HG02973 (cell line): ENCODE results near the gene CFAP141.

Experiments
- ATAC-seq: cut with Tn5 transposase; IDR thresholded peaks from one replicate; pipeline ENCODE4 v1.9.1; 2021; ENCODE audit warnings: moderate library complexity; ENCODE audit not compliant: unreplicated experiment

The CFAP141 gene

GRCh38 chr1:154174654-154175053 lies 31.5 kb downstream of the CFAP141 start:
- ATAC-seq: no peak

GRCh38 chr1:154171880-154172279 lies 34.3 kb downstream of the CFAP141 start:
- ATAC-seq: no peak

- no peak for ATAC-seq
Observed at GRCh38 chr1:154171223-154171583, 34.9 kb downstream of the CFAP141 start.

GRCh38 chr1:154170547-154171222 lies 35.4 kb downstream of the CFAP141 start:
- ATAC-seq: no peak

- no peak for ATAC-seq
Observed at GRCh38 chr1:154167461-154167860, 38.7 kb downstream of the CFAP141 start.

GRCh38 chr1:154166207-154166606 lies 39.9 kb downstream of the CFAP141 start:
- ATAC-seq: no peak

- no peak for ATAC-seq
Observed at GRCh38 chr1:154159554-154159953, 46.6 kb downstream of the CFAP141 start.

GRCh38 chr1:154158307-154159125 lies 47.6 kb downstream of the CFAP141 start:
- ATAC-seq: peak; percentile 39

- ATAC-seq: peak; percentile 80
Observed at GRCh38 chr1:154157520-154158306, 48.4 kb downstream of the CFAP141 start.

- no peak for ATAC-seq
Observed at GRCh38 chr1:154155251-154155650, 50.9 kb downstream of the CFAP141 start.

GRCh38 chr1:154154534-154155191 lies 51.5 kb downstream of the CFAP141 start, which contains the start of gene NUP210L:
TSS of gene NUP210L (minus strand) at chr1:154155073.
- no peak for ATAC-seq

GRCh38 chr1:154154053-154154452 lies 52.1 kb downstream of the CFAP141 start:
- no peak for ATAC-seq

- no peak for ATAC-seq
Observed at GRCh38 chr1:154151311-154151710, 54.8 kb downstream of the CFAP141 start.
